ENCODE measurements around the gene GIPC3. TPM values are rescaled to one million over a fixed set of nuclear protein-coding genes. Genes with fewer than 3 reads are reported as not detected.
A peak's percentile ranks its signal among the peaks of the same experiment; 100 is the strongest.

GIPC3 gene
- total RNA-seq, 1 experiment from 2014 or later: not detected

DNA sequence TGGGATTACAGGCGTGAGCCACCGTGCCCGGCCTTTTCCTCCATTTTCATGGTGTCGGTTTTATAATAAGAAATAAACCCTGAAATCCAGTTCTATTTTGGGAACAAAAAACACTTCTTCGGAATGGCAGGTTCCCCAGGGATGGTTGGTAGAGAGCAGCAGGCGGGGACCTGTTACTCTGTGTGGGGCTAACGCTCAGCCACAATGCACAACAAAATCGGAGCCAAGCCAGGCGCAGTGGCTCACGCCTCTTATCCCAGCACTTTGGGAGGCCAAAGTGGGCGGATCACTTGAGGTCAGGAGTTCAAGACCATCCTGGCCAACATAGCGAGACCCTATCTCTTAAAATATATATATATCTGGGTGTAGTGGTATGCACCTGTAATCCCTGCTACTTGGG is 15.7 kb downstream of the GIPC3 start:
- no peak for DNase-seq
- H3K9ac ChIP-seq (ENCODE audit: low read length): no peak overlapping the region
- peaks cover 5% of the 10 kb centered on the region; the same call in 1 of the 2 replicates for H4K20me1 ChIP-seq (ENCODE audit: insufficient read depth, low read depth, low read length)
- H3K4me3 ChIP-seq (ENCODE audit: low read length): no peak overlapping the region
- no peaks in the 10 kb centered on the region for H3K79me2 ChIP-seq (ENCODE audit: low read length)
- no peak overlapping the region for H3K4me2 ChIP-seq (ENCODE audit: low read depth, low read length, poor library complexity, severe bottlenecking)
- H2AFZ ChIP-seq (ENCODE audit: low read length): no peak overlapping the region
- H3K9me2 ChIP-seq (replicated peaks; ENCODE audit: insufficient read depth, low read length): no peaks in the 10 kb centered on the region
- H3K36me3 ChIP-seq (ENCODE audit: insufficient read depth, low read length): no peaks in the 10 kb centered on the region
- no peak overlapping the region for H3K27ac ChIP-seq (ENCODE audit: low read length)
- no peaks in the 10 kb centered on the region for H3K27me3 ChIP-seq (ENCODE audit: low read length)
- H3K9me3 ChIP-seq (ENCODE audit: low read length): no peaks in the 10 kb centered on the region
- H3K4me1 ChIP-seq (ENCODE audit: low read length): peaks cover 7% of the 10 kb centered on the region; the same call in 1 of the 2 replicates

DNA sequence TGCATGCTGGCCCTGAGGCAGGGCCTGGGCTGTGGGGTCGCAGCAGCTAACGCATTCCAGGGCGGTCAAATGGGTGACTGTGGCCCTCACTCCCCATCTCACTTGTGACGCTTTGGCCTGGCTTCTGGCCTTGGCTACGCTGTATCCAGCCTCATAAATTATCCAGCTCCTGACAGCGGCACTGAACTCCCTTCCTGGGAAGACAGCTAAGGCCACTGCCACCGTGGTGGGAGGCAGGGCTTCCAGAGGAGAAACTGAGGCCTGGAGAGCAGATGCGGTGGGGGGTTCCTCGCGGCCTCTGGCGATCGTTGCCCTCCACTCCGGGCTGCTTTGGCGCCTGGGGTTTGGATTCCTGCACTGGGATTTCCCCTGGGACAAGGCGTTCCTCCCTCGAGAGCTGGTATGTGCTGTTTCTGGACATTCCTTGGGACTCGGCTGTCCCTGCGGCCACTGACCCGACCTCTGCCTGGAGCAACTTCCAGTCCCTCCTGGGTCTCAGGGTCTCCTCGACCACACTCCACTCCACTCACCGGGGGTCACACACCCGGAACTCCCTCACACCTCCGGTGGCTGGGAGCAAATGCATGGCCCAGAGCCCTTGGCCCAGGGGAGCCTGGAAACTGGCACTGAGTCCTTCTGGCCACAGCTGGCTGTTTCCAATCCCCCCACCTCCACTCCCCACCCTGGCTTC is 18.0 kb downstream of the GIPC3 start:
- H3K9me2 ChIP-seq (replicated peaks; ENCODE audit: insufficient read depth, low read length): no peaks in the 10 kb centered on the region
- no peaks in the 10 kb centered on the region for H3K79me2 ChIP-seq (ENCODE audit: low read length)
- H3K36me3 ChIP-seq (ENCODE audit: insufficient read depth, low read length): no peaks in the 10 kb centered on the region
- no peaks in the 10 kb centered on the region for H3K9me3 ChIP-seq (ENCODE audit: low read length)
- no peaks in the 10 kb centered on the region for H3K27me3 ChIP-seq (ENCODE audit: low read length)
- DNase-seq: no peak
- H3K27ac ChIP-seq (ENCODE audit: low read length): no peak overlapping the region
- H2AFZ ChIP-seq (ENCODE audit: low read length): no peak overlapping the region
- H3K4me2 ChIP-seq (ENCODE audit: low read depth, low read length, poor library complexity, severe bottlenecking): no peak overlapping the region
- H3K9ac ChIP-seq (ENCODE audit: low read length): no peak overlapping the region
- H3K4me3 ChIP-seq (ENCODE audit: low read length): no peak overlapping the region
- peaks cover 10% of the 10 kb centered on the region; the same call in 1 of the 2 replicates for H4K20me1 ChIP-seq (ENCODE audit: insufficient read depth, low read depth, low read length)
- H3K4me1 ChIP-seq (ENCODE audit: low read length): peaks cover 7% of the 10 kb centered on the region; the same call in 1 of the 2 replicates

DNA sequence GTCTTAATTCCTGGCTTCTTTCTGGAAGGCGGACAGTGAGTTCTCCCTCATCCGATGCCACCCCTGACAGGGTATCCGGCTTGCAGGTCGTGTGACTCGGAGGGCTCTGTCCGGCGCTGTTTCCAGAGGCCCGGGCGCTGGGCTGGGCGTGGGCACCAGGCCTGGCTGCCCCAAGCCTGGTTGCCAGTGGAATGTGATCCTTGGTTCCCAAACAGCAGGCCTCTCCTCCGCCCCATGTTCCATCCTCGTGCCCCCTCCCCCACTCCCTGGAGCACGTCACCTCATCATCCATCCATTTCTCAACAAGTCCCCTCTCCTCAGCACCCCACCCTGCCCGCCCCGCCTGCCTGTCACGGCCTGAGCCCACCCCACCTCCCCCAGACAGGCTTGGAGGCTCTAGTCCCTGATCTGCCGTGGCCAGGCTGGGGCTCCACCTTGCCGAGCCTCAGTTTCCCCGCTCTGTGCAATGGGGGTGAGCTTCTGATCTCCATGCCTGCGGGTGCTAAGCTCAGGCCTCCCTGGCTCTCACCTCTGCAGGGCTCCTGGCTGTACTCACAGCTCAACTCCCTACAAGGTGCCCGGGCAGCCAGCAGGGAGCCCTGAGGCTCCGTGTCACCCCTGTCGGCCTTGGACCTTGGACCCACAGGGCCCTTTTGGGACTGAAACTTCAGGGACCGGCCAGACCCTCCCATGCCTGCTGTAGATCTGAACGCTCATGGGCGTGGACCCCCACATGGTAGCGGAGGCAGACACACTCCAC is 19.1 kb downstream of the GIPC3 start:
- Histone ChIP-seq H3K9me2 (replicated peaks; ENCODE audit: insufficient read depth, low read length) (no peaks in the 10 kb centered on the region), H3K36me3 (ENCODE audit: insufficient read depth, low read length) (no peaks in the 10 kb centered on the region), H3K4me1 (ENCODE audit: low read length) (peaks cover 7% of the 10 kb centered on the region; the same call in 1 of the 2 replicates), H3K9me3 (ENCODE audit: low read length) (no peaks in the 10 kb centered on the region), H3K4me3 (ENCODE audit: low read length) (no peak overlapping the region), H3K27me3 (ENCODE audit: low read length) (no peaks in the 10 kb centered on the region), H3K9ac (ENCODE audit: low read length) (no peak overlapping the region), H3K27ac (ENCODE audit: low read length) (no peak overlapping the region), H2AFZ (ENCODE audit: low read length) (no peak overlapping the region), H4K20me1 (ENCODE audit: insufficient read depth, low read depth, low read length) (peaks cover 10% of the 10 kb centered on the region; the same call in 1 of the 2 replicates), H3K79me2 (ENCODE audit: low read length) (no peaks in the 10 kb centered on the region), H3K4me2 (ENCODE audit: low read depth, low read length, poor library complexity, severe bottlenecking) (no peak overlapping the region)
- no peak for DNase-seq

DNA sequence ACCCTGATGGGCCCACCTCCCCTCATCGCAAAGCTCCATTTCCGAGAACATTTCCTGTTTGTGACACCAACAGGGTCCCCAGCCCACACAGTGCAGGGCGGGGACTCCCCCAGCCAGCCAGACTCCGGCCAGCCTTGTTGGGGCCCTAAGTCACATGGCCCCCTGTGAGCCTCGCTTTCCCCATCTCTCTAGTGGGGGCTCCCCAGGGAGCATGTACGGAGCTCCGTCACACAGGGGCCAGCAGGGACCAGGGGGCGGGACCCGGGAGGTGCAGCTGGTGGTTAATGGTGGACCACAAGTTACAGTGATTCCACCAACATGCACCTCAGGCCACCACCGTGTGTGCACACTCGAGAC is 19.7 kb downstream of the GIPC3 start:
- no peaks in the 10 kb centered on the region for H3K36me3 ChIP-seq (ENCODE audit: insufficient read depth, low read length)
- H3K4me2 ChIP-seq (ENCODE audit: low read depth, low read length, poor library complexity, severe bottlenecking): no peak overlapping the region
- H3K9me2 ChIP-seq (replicated peaks; ENCODE audit: insufficient read depth, low read length): no peaks in the 10 kb centered on the region
- peaks cover 10% of the 10 kb centered on the region; the same call in 1 of the 2 replicates for H4K20me1 ChIP-seq (ENCODE audit: insufficient read depth, low read depth, low read length)
- no peak for DNase-seq
- no peaks in the 10 kb centered on the region for H3K79me2 ChIP-seq (ENCODE audit: low read length)
- H3K27me3 ChIP-seq (ENCODE audit: low read length): no peaks in the 10 kb centered on the region
- H2AFZ ChIP-seq (ENCODE audit: low read length): no peak overlapping the region
- peaks cover 7% of the 10 kb centered on the region; the same call in 1 of the 2 replicates for H3K4me1 ChIP-seq (ENCODE audit: low read length)
- no peak overlapping the region for H3K9ac ChIP-seq (ENCODE audit: low read length)
- no peak overlapping the region for H3K4me3 ChIP-seq (ENCODE audit: low read length)
- no peaks in the 10 kb centered on the region for H3K9me3 ChIP-seq (ENCODE audit: low read length)
- no peak overlapping the region for H3K27ac ChIP-seq (ENCODE audit: low read length)

DNA sequence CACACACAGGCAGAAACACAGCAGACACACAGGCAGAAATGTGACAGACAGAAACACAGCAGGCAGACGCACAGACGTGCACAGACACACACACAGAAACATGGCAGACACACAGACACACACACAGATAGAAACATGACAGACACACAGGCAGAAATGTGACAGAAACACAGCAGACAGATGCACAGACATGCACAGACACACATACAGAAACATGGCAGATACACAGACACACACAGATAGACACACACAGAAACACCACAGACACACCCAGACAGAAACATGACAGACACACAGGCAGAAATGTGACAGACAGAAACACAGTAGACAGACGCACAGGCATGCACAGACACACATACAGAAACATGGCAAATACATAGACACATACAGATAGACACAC is 20.1 kb downstream of the GIPC3 start:
- Histone ChIP-seq H3K79me2 (ENCODE audit: low read length) (no peaks in the 10 kb centered on the region), H3K27me3 (ENCODE audit: low read length) (no peaks in the 10 kb centered on the region), H3K9me3 (ENCODE audit: low read length) (no peaks in the 10 kb centered on the region), H3K9me2 (replicated peaks; ENCODE audit: insufficient read depth, low read length) (no peaks in the 10 kb centered on the region), H4K20me1 (ENCODE audit: insufficient read depth, low read depth, low read length) (peaks cover 10% of the 10 kb centered on the region; the same call in 1 of the 2 replicates), H3K36me3 (ENCODE audit: insufficient read depth, low read length) (no peaks in the 10 kb centered on the region), H3K4me1 (ENCODE audit: low read length) (peaks cover 7% of the 10 kb centered on the region; the same call in 1 of the 2 replicates), H3K4me2 (ENCODE audit: low read depth, low read length, poor library complexity, severe bottlenecking) (no peak overlapping the region), H3K4me3 (ENCODE audit: low read length) (no peak overlapping the region), H3K9ac (ENCODE audit: low read length) (no peak overlapping the region), H2AFZ (ENCODE audit: low read length) (no peak overlapping the region), H3K27ac (ENCODE audit: low read length) (no peak overlapping the region)
- DNase-seq: no peak

DNA sequence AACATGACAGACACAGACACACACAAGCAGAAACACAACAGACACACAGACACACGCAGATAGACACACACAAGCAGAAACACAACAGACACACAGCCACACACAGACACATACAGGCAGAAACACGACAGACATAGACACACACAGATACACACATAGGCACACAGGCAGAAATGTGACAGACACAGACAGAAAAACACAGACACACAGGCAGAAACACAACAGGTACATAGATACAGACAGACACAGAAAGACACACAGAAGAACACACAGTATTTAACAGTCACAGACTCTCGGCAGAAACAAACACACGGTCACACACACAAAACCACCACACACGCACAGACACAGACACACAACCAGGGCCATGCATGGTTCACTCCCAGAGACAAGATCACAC is 20.5 kb downstream of the GIPC3 start:
- Histone ChIP-seq H3K9me3 (ENCODE audit: low read length) (no peaks in the 10 kb centered on the region), H3K9me2 (replicated peaks; ENCODE audit: insufficient read depth, low read length) (no peaks in the 10 kb centered on the region), H3K4me2 (ENCODE audit: low read depth, low read length, poor library complexity, severe bottlenecking) (no peak overlapping the region), H3K79me2 (ENCODE audit: low read length) (no peaks in the 10 kb centered on the region), H4K20me1 (ENCODE audit: insufficient read depth, low read depth, low read length) (peaks cover 10% of the 10 kb centered on the region; the same call in 1 of the 2 replicates), H3K36me3 (ENCODE audit: insufficient read depth, low read length) (no peaks in the 10 kb centered on the region), H3K27me3 (ENCODE audit: low read length) (no peaks in the 10 kb centered on the region), H3K4me1 (ENCODE audit: low read length) (peaks cover 7% of the 10 kb centered on the region; the same call in 1 of the 2 replicates), H3K27ac (ENCODE audit: low read length) (no peak overlapping the region), H2AFZ (ENCODE audit: low read length) (no peak overlapping the region), H3K9ac (ENCODE audit: low read length) (no peak overlapping the region), H3K4me3 (ENCODE audit: low read length) (no peak overlapping the region)
- no peak for DNase-seq

DNA sequence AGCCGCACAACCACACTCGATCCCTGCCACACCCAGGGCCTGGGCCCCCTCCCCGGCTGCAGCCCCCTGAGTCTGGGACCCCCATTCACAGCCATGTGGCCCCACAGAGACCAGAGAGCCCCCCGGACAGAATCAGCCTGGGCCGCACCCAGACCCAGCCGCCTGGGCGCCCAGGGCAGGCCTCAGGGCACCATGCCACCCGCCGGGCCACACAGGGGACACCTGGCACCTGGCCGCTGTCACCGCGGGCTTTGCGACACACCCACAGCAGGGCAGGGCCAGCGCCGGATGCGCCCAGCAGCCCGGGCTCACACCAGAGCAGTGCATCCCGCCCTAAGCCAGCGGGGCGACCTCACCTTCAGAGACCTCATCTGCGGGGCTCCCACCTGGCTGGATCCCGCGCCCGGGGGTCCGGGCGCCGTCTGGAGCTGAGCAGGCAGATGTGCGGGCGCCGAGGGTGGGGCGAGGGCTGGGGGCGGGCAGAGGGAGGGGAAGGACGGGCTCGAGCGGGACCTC is 21.0 kb downstream of the GIPC3 start:
- DNase-seq: no peak
- no peak overlapping the region for H3K27ac ChIP-seq (ENCODE audit: low read length)

DNA sequence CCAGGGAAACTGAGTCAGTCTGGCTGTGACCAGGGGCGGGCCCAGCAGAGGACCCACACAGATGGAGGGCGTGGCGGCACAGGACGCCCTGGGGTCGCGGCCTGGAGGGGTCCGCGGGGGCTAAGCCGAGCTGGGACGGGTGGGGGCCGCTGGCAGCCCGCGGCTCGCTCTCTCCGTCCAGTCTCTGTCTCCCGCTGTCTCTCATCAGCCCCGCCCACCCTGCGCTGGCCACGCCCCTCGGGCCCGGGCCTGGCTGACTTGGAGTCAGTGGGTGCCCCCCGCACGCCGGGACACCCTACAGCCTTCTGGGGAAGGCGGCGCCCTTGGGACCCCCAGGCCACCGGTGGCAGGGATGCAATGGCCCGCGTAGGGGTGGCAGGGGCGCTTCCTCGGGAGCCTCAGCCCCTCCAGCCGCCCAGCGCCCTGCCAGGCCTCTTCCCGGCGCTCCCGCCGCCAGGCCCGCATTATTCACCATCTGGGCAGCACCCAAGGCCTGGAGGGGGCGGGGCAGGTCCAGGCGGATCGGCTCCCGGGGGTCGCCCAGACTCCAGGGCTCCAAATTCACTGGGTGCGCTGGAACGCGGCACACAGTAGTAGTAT is 21.5 kb downstream of the GIPC3 start, which contains the start of gene TBXA2R:
Gene TBXA2R (minus strand): TSS at position 186 of the 600 bp plus-strand sequence. CDS start 6,241 bp downstream, outside the sequence.
- Histone ChIP-seq H3K4me2 (ENCODE audit: low read depth, low read length, poor library complexity, severe bottlenecking) (no peak within 1 kb of the TSS), H3K27me3 (ENCODE audit: low read length) (no peaks in the 10 kb centered on the region), H3K4me3 (ENCODE audit: low read length) (no peak within 1 kb of the TSS)

More for the DNA sequence above, 21.0 kb downstream of the GIPC3 start:
- no peaks in the 10 kb centered on the region for H3K9me2 ChIP-seq (replicated peaks; ENCODE audit: insufficient read depth, low read length)
- peaks cover 10% of the 10 kb centered on the region; the same call in 1 of the 2 replicates for H4K20me1 ChIP-seq (ENCODE audit: insufficient read depth, low read depth, low read length)
- no peaks in the 10 kb centered on the region for H3K79me2 ChIP-seq (ENCODE audit: low read length)
- no peak overlapping the region for H3K9ac ChIP-seq (ENCODE audit: low read length)
- H3K4me3 ChIP-seq (ENCODE audit: low read length): no peak overlapping the region
- no peaks in the 10 kb centered on the region for H3K27me3 ChIP-seq (ENCODE audit: low read length)
- H3K36me3 ChIP-seq (ENCODE audit: insufficient read depth, low read length): no peaks in the 10 kb centered on the region
- no peak overlapping the region for H2AFZ ChIP-seq (ENCODE audit: low read length)
- H3K4me2 ChIP-seq (ENCODE audit: low read depth, low read length, poor library complexity, severe bottlenecking): no peak overlapping the region
- no peaks in the 10 kb centered on the region for H3K9me3 ChIP-seq (ENCODE audit: low read length)
- peaks cover 7% of the 10 kb centered on the region; the same call in 1 of the 2 replicates for H3K4me1 ChIP-seq (ENCODE audit: low read length)

More for the DNA sequence above, 21.5 kb downstream of the GIPC3 start, which contains the start of gene TBXA2R:
- Histone ChIP-seq H3K36me3 (ENCODE audit: insufficient read depth, low read length) (no peaks in the 10 kb centered on the region), H3K27ac (ENCODE audit: low read length) (no peak within 1 kb of the TSS), H3K79me2 (ENCODE audit: low read length) (no peaks in the 10 kb centered on the region), H3K9me2 (replicated peaks; ENCODE audit: insufficient read depth, low read length) (no peaks in the 10 kb centered on the region), H4K20me1 (ENCODE audit: insufficient read depth, low read depth, low read length) (peaks cover 10% of the 10 kb centered on the region; the same call in 1 of the 2 replicates), H3K9me3 (ENCODE audit: low read length) (no peaks in the 10 kb centered on the region), H3K4me1 (ENCODE audit: low read length) (peaks cover 7% of the 10 kb centered on the region; the same call in 1 of the 2 replicates), H3K9ac (ENCODE audit: low read length) (no peak within 1 kb of the TSS), H2AFZ (ENCODE audit: low read length) (no peak within 1 kb of the TSS)
- DNase-seq: peak; percentile 71

Data from Karpas-422 (cell line).